Bronchial epithelial cell (primary cell): Measurements from ENCODE around the gene CCDC137. TPM values are rescaled to one million over a fixed set of nuclear protein-coding genes. Genes with fewer than 3 reads are reported as not detected.

Source experiments
- DNase-seq: peaks from one replicate; pipeline ENCODE4 v3.0.0-alpha.2; 2010; ENCODE audit warnings: low read depth
- FAIRE-seq: peaks from 2 replicates; lab custom pipeline; 2011; peaks lifted over from hg19 to GRCh38; lab: Jason Lieb, UNC
- H3K27me3 ChIP-seq: 2 replicates; pipeline ENCODE4 v1.5.1; 2011; ENCODE audit warnings: low read length; ENCODE audit not compliant: control insufficient read depth, insufficient read depth
- H3K36me3 ChIP-seq: 2 replicates; pipeline ENCODE4 v1.5.1; 2011; ENCODE audit warnings: low read length; ENCODE audit not compliant: control insufficient read depth, insufficient read depth
- H3K4me3 ChIP-seq: 2 replicates; pipeline ENCODE4 v1.5.1; 2011; ENCODE audit warnings: mild to moderate bottlenecking, low read depth, low read length, control low read depth
- CTCF ChIP-seq: IDR thresholded peaks from 2 replicates; pipeline ENCODE4 v1.5.1; 2011; ENCODE audit warnings: mild to moderate bottlenecking, moderate library complexity, low read length, control low read depth, inconsistent platforms; ENCODE audit not compliant: insufficient read depth, severe bottlenecking
- total RNA-seq: library from RNA; depleted of rRNA; stranded (reverse); fragments of >200 nt; gene quantifications from 2 replicates; pipeline ENCODE4 v1.2.1, GENCODE V29; 2014

CCDC137 gene
- total RNA-seq, 1 donor from 2014 or later = 6.8 TPM

- no peak for TF ChIP-seq CTCF
- no peak overlapping the region for H3K4me3 ChIP-seq
- FAIRE-seq (no peak), DNase-seq (no peak)
- H3K36me3 ChIP-seq = peaks cover 60% of the 10 kb centered on the region
- no peaks in the 10 kb centered on the region for H3K27me3 ChIP-seq
Observed at GRCh38 chr17:81693509-81694210, 27.1 kb downstream of the CCDC137 start.

GRCh38 chr17:81694810-81695209 is 28.3 kb downstream of the CCDC137 start:
- no peaks in the 10 kb centered on the region for H3K27me3 ChIP-seq
- no peak for DNase-seq
- H3K36me3 ChIP-seq = peaks cover 52% of the 10 kb centered on the region
- no peak overlapping the region for H3K4me3 ChIP-seq
- TF ChIP-seq CTCF = no peak
- FAIRE-seq = no peak

- H3K4me3 ChIP-seq = no peak overlapping the region
- DNase-seq (no peak), FAIRE-seq (no peak)
- TF ChIP-seq CTCF = no peak
- H3K36me3 ChIP-seq = peaks cover 49% of the 10 kb centered on the region
- no peaks in the 10 kb centered on the region for H3K27me3 ChIP-seq
Observed at GRCh38 chr17:81695211-81695610, 28.7 kb downstream of the CCDC137 start.

- no peaks in the 10 kb centered on the region for H3K27me3 ChIP-seq
- peaks cover 44% of the 10 kb centered on the region for H3K36me3 ChIP-seq
- FAIRE-seq (no peak), DNase-seq (no peak)
- no peak for TF ChIP-seq CTCF
- no peak overlapping the region for H3K4me3 ChIP-seq
Observed at GRCh38 chr17:81695801-81696200, 29.3 kb downstream of the CCDC137 start.

GRCh38 chr17:81696218-81696941 is 29.8 kb downstream of the CCDC137 start:
- no peak overlapping the region for H3K4me3 ChIP-seq
- no peak for TF ChIP-seq CTCF
- FAIRE-seq (no peak), DNase-seq (no peak)
- no peaks in the 10 kb centered on the region for H3K27me3 ChIP-seq
- peaks cover 47% of the 10 kb centered on the region for H3K36me3 ChIP-seq
